ENCODE measurements around the gene NGFR. TPM values are rescaled to one million over a fixed set of nuclear protein-coding genes. Genes with fewer than 3 reads are reported as not detected.

NGFR gene
- total and polyA plus RNA-seq, 9 of the 15 experiments (the other 6 are each of a cell fraction or from before 2014, with no cell fraction given) = 0.07 to 0.23 (median 0.13) TPM; not detected in 4

- H3K27ac ChIP-seq (ENCODE audit: extremely low read depth, low read depth, low read length) = no peak overlapping the region
- ChIA-PET POLR2A (no interaction called here), CTCF (ENCODE audit: low intra/inter-chr PET ratio) (no interaction called here)
- no peak for TF ChIP-seq POLR3A (IDR thresholded peaks at IDR 0.05; ENCODE audit: borderline replicate concordance, extremely low read depth, insufficient read depth, insufficient read length)
- no peak for TF ChIP-seq RHOXF2B (CRISPR knock-in tag; conservative IDR thresholded peaks at IDR 0.05)
- no peak for TF ChIP-seq ETS1 (conservative IDR thresholded peaks at IDR 0.05; ENCODE audit: control insufficient read depth, low read depth, low read length)
- 1% methylated on average over 7 of the region's 7 CpGs for WGBS (ENCODE audit: insufficient coverage, low coverage, missing lambda C conversion rate)
- no peak overlapping the region for H3K4me2 ChIP-seq (ENCODE audit: insufficient read depth, low read length)
- no peak overlapping the region for H3K4me3 ChIP-seq
- peaks cover 40 to 74% of the 10 kb centered on the region in 2 experiments for H3K27me3 ChIP-seq (ENCODE audit: control insufficient read depth in 2 of 2, insufficient read depth in 2 of 2, low read length in 2 of 2)
- H4K20me1 ChIP-seq (replicated peaks; ENCODE audit: control insufficient read depth, insufficient read depth, low read length) = peaks cover 5% of the 10 kb centered on the region
- H3K9me1 ChIP-seq (ENCODE audit: control insufficient read depth, insufficient read depth, low read length) = no peaks in the 10 kb centered on the region
- ATAC-seq = no peak
- no peaks in the 10 kb centered on the region for H3K79me2 ChIP-seq (ENCODE audit: control insufficient read depth, insufficient read depth, low read length)
- H2AFZ ChIP-seq (ENCODE audit: low read depth, low read length) = no peak overlapping the region
- BruUV-seq (replicated peaks) = no TSS peak
- no peaks in the 10 kb centered on the region for H3K36me3 ChIP-seq (ENCODE audit: control insufficient read depth, insufficient read depth, low read length)
- no peak overlapping the region for H3K9ac ChIP-seq (ENCODE audit: insufficient read depth in 1 of 2, low read depth in 2 of 2, low read length in 2 of 2)
- in situ Hi-C loops (cut with MboI) = no loop called here
- no peak for DNase-seq (ENCODE audit: extremely low read depth in 1 of 4, low spot score in 3 of 4)
- intact Hi-C loops (cut with micrococcal nuclease) = loop anchor here (5.0 kb wide), 1 partner anchor 37 kb away; the partner anchor contains the start of gene NGFR
- no peak for FAIRE-seq
- no peaks in the 10 kb centered on the region for H3K4me1 ChIP-seq (replicated peaks in 1 of 2; ENCODE audit: control insufficient read depth in 2 of 2, insufficient read depth in 2 of 2, low read length in 2 of 2)
- no peaks in the 10 kb centered on the region; the same call in 1 of the 2 replicates for H3K9me3 ChIP-seq (replicated peaks; ENCODE audit: control insufficient read depth, insufficient read depth, low read depth, low read length)
Measured at GRCh38 chr17:49460401-49460800, 34.7 kb upstream of the NGFR start.

DNA sequence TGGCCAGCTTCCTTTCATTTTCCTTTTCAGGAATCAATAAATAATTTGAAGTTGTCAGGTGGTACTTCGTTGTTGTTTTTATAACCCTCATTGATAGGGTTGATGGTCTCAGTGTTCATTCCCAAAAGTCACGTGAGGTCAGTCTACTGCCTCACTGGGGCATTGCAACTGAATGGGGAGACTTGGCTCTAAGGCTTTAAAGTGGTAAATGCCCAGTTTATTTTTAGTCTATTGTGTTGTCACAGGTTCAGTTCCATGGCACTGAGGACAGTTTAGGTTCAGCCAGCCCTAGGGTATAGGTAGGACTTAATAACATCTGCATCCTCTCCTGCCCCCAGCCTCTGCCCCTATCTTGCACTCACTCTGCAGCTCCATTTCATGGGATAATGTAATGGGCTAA, 33.5 kb upstream of the NGFR start:
- H3K27me3 ChIP-seq (ENCODE audit: control insufficient read depth in 2 of 2, insufficient read depth in 2 of 2, low read length in 2 of 2) = peaks cover 37 to 75% of the 10 kb centered on the region in 2 experiments
- intact Hi-C loops (cut with micrococcal nuclease) (loop anchor here (5.0 kb wide), 1 partner anchor 36 kb away; the partner anchor contains the start of gene NGFR), in situ Hi-C loops (cut with MboI) (no loop called here)
- ChIA-PET POLR2A (no interaction called here), CTCF (ENCODE audit: low intra/inter-chr PET ratio) (interaction anchor here (0.7 kb wide), 1 partner anchor 243 kb away, joined by 3 read pairs; no protein-coding TSS in a partner anchor)
- H3K9me3 ChIP-seq (replicated peaks; ENCODE audit: control insufficient read depth, insufficient read depth, low read depth, low read length) = no peaks in the 10 kb centered on the region; the same call in 1 of the 2 replicates
- peaks cover 5% of the 10 kb centered on the region for H4K20me1 ChIP-seq (replicated peaks; ENCODE audit: control insufficient read depth, insufficient read depth, low read length)
- no peak for ATAC-seq
- no peaks in the 10 kb centered on the region for H3K4me1 ChIP-seq (replicated peaks in 1 of 2; ENCODE audit: control insufficient read depth in 2 of 2, insufficient read depth in 2 of 2, low read length in 2 of 2)
- no peaks in the 10 kb centered on the region for H3K36me3 ChIP-seq (ENCODE audit: control insufficient read depth, insufficient read depth, low read length)
- no peak overlapping the region for H3K4me3 ChIP-seq
- H3K27ac ChIP-seq (ENCODE audit: extremely low read depth, low read depth, low read length) = no peak overlapping the region
- no peaks in the 10 kb centered on the region for H3K9me1 ChIP-seq (ENCODE audit: control insufficient read depth, insufficient read depth, low read length)
- no peak for DNase-seq (ENCODE audit: extremely low read depth in 1 of 4, low spot score in 3 of 4)
- WGBS (ENCODE audit: insufficient coverage, low coverage, missing lambda C conversion rate) = 0% methylated on average over 2 of the region's 2 CpGs
- no peak overlapping the region for H3K9ac ChIP-seq (ENCODE audit: insufficient read depth in 1 of 2, low read depth in 2 of 2, low read length in 2 of 2)
- no peak for FAIRE-seq
- no peaks in the 10 kb centered on the region for H3K79me2 ChIP-seq (ENCODE audit: control insufficient read depth, insufficient read depth, low read length)
- TF ChIP-seq TFE3 (CRISPR knock-in tag; IDR thresholded peaks at IDR 0.05) (peak; percentile 35), PPARD (CRISPR knock-in tag; IDR thresholded peaks at IDR 0.05) (no peak)
- H2AFZ ChIP-seq (ENCODE audit: low read depth, low read length) = no peak overlapping the region
- no TSS peak for BruUV-seq (replicated peaks)
- no peak overlapping the region for H3K4me2 ChIP-seq (ENCODE audit: insufficient read depth, low read length)
